ENCODE measurements around the gene PTPRN2.
"Not testable (repeated sequence)": the region's sequence is repeated elsewhere in the genome, so short reads cannot be mapped to it uniquely, and the experiment has no call there.

PTPRN2 gene

DNA sequence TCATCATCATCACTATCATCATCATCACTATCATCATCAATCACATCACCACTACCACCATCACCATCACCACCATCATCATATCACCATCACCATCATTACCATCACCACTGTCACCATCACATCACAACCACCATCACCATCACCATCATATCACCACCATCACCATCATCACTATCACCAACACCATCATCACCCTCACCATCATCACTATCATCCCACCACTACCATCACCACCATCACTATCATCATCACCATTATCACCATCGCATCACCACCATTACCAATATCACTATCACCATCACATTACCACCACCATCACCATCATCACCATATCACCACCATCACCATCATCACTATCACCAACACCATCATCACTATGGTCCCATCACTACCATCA is 539.1 kb downstream of the PTPRN2 start:
- no peak for DNase-seq (ENCODE audit: extremely low read depth, low read depth)
- TF ChIP-seq, protein P1, sequence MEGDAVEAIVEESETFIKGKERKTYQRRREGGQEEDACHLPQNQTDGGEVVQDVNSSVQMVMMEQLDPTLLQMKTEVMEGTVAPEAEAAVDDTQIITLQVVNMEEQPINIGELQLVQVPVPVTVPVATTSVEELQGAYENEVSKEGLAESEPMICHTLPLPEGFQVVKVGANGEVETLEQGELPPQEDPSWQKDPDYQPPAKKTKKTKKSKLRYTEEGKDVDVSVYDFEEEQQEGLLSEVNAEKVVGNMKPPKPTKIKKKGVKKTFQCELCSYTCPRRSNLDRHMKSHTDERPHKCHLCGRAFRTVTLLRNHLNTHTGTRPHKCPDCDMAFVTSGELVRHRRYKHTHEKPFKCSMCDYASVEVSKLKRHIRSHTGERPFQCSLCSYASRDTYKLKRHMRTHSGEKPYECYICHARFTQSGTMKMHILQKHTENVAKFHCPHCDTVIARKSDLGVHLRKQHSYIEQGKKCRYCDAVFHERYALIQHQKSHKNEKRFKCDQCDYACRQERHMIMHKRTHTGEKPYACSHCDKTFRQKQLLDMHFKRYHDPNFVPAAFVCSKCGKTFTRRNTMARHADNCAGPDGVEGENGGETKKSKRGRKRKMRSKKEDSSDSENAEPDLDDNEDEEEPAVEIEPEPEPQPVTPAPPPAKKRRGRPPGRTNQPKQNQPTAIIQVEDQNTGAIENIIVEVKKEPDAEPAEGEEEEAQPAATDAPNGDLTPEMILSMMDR (IDR thresholded peaks at IDR 0.05; ENCODE audit: low read depth, low read length) = no peak

DNA sequence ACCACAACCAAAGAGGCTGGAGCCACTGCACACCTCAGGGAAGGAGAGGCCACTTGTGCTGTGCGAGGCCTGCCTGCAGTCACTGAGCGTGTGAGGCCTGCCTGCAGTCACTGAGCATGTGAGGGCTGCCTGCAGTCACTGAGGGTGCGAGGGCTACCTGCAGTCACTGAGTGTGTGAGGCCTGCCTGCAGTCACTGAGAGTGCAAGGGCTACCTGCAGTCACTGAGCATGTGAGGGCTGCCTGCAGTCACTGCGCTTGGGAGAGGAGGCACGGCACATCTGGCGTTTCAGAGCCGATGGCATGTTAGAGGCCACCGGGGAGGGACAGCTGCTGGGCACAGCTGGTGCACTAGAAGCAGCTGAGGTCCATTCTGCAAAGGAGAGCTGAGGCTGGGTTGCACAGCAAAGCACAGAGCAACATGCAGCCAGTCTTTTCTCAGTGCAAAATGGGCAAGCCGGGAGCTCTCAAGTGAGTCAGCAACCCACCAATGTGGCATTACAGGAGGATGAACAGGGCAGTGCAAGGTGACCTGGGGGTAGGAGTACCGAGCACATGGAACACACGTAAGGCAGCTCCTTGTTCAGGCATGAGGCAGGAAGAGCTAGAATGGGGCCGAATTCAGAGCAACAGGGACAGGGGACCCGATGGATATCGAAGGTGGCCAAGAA is 540.1 kb downstream of the PTPRN2 start:
- TF ChIP-seq, protein P1 (IDR thresholded peaks at IDR 0.05; ENCODE audit: low read depth, low read length) = no peak
- DNase-seq (ENCODE audit: extremely low read depth, low read depth) = no peak

DNA sequence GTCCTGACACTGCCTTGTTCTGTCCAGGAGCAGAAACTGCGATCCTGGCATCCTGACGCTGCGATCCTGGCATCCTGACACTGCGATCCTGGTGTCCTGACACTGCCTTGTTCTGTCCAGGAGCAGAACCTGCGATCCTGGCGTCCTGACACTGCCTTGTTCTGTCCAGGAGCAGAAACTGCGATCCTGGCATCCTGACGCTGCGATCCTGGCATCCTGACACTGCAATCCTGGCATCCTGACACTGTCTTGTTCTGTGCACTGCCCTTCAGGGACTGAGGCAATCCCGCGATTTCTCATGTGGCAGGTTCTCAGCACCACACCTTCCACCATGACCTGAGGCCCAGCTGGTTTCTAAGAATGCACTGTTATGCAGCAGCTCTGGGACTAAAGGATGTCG is 541.4 kb downstream of the PTPRN2 start:
- DNase-seq (ENCODE audit: extremely low read depth, low read depth) = not testable (repeated sequence)

DNA sequence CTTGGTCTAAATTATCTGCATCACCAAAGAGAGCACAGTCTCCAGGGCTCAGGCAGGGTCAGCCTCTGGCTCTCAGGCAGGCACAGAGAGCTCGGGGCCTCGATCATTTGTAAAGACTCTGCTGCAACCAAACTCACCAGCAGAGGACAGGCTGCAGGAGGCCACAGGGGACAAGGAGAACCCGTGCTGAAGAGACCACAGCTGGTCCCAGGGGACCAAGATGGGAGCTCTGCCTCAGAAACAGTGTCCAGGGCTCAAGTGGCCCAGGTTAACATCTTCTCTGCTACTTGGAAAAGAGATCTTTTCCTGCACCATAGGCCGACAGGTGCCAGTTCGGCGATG is 543.2 kb downstream of the PTPRN2 start:
- TF ChIP-seq, protein P1 (IDR thresholded peaks at IDR 0.05; ENCODE audit: low read depth, low read length) = no peak
- no peak for DNase-seq (ENCODE audit: extremely low read depth, low read depth)

DNA sequence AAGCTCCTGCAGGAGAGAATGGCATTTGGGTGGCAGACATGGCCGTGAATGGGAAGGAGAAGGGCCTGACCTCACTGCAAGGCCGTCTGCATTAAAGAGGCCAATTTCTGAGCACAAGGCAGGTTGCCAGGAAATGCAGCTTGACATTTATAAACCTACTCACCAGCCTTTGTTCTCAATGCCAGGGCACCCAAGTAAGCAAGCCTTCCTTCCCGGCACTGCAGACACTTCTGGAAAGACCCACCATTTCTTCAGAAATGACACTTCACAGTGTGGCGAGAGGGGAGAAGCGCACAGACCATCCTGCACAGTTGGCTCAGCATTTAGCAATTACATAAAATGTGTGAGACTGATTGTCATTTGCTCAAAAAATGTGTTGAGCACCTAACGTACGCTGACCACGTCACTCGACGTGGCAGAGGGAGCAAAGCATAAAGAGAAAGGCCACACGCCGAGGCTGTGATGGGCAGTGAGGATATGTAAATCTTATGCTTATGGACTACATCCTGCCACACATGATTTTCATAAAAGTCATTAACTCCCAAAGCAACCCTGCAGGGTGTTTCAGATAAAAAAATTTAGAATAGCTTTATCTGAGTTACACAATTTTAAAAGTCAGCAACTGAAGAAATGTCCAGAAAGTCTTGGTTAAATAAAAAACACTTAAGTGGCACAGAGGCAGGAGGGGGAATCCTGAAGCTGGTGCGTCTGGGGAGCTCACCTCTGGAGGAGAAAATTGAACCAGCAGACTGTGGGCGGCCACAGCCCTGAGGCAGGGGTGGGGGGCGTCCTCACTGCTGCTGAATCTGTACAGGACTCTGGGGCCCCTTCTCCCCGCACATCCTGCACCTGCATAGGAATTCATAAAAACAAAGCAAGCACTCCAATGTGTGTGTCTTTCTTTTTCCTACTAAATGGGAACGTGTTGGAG is 543.8 kb downstream of the PTPRN2 start:
- no peak for DNase-seq (ENCODE audit: extremely low read depth, low read depth)
- TF ChIP-seq, protein P1 (IDR thresholded peaks at IDR 0.05; ENCODE audit: low read depth, low read length) = no peak

DNA sequence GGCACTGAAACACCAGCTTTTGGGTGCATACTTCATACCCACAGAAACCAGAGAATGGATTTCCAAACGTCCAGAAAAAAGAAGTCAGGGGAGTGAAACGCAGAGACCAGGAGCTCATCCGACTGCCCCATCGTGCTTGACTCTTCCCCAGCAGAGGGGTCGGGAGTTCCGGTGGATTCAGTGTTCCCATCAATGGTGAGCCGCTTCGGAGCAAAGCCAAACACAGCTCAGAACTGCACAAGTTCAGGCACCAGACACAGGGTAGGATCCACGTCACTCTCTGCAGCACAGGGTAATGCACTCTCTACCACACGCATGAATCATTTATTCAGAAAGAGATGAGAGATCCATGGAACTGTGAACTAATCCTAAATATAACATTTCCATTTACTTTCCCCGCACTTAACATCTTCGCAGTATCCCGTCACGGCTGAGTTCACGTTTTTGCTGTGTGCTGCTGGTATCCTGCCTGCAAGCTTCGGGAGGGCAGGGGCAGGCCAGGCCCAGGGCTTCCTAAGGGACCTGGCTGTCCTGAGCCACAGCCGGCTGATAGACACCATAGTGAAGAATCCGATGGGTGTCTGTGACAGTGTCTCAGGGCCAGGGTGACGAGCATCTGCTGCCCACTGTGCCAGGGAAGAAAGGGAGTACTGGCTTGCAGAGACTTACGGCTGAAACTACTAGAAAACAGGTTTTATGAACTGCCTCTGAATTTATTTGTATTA is 545.3 kb downstream of the PTPRN2 start:
- TF ChIP-seq, protein P1 (IDR thresholded peaks at IDR 0.05; ENCODE audit: low read depth, low read length) = no peak
- no peak for DNase-seq (ENCODE audit: extremely low read depth, low read depth)

DNA sequence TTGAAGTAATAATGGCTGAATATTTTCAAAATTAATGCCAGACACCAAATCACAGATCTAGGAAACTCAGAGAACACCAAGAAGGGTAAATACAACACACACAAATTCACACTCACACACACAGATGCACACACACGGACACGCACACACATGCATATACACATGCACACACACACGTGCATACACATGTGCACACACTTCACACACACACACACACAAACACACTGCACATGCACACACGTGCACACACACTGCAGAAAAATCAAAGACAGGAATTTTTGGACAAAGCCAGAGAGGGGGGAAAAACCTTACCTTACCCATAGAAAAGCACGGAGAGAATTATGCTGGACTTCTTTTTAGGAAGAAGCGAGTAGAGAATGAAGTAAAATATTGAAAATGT is 547.4 kb downstream of the PTPRN2 start:
- TF ChIP-seq, protein P1 (IDR thresholded peaks at IDR 0.05; ENCODE audit: low read depth, low read length) = no peak

More for the DNA sequence above, 547.4 kb downstream of the PTPRN2 start:
- DNase-seq (ENCODE audit: extremely low read depth, low read depth) = no peak

All from AG09319 (cell line).